Neural progenitor cell (in vitro differentiated cells): ENCODE data around the gene PIK3R6.

ENCODE experiments used
- EZH2 ChIP-seq: fragments of 200-600 bp; sonication (generic); IDR thresholded peaks from 2 replicates; pipeline ENCODE4 v1.6.1; 2017; ENCODE audit warnings: antibody characterized with exemption, mild to moderate bottlenecking, moderate library complexity
- EZH2phosphoT487 ChIP-seq: fragments of 200-600 bp; sonication (generic); IDR thresholded peaks from 2 replicates; pipeline ENCODE4 v1.6.1; 2017; ENCODE audit warnings: antibody characterized with exemption
- TF ChIP-seq, protein P1 (sequence below): fragments of 200-600 bp; sonication (generic); IDR thresholded peaks from 2 replicates; pipeline ENCODE4 v1.5.1; 2017; ENCODE audit warnings: antibody characterized with exemption, mild to moderate bottlenecking

DNA sequence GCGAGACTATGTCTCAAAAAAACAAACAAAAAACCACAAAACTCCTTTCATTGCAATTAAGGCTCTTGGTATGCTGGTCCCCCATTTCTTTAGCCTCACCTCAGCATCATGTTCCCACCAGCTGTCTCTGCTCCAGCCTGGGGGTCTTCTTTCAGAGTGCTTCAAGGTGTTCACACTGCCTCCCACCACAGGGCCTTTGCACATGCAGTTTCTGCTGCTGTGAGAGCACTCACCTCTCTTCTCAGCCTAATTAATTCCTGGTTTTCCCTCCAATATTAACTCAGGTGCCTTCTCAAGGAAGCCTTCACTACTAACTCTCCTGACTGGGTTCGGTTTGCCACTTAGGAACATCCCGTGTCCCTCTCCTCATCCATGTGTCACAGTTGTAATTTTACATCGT lies 15.9 kb upstream of the PIK3R6 start:
- TF ChIP-seq, protein P1, sequence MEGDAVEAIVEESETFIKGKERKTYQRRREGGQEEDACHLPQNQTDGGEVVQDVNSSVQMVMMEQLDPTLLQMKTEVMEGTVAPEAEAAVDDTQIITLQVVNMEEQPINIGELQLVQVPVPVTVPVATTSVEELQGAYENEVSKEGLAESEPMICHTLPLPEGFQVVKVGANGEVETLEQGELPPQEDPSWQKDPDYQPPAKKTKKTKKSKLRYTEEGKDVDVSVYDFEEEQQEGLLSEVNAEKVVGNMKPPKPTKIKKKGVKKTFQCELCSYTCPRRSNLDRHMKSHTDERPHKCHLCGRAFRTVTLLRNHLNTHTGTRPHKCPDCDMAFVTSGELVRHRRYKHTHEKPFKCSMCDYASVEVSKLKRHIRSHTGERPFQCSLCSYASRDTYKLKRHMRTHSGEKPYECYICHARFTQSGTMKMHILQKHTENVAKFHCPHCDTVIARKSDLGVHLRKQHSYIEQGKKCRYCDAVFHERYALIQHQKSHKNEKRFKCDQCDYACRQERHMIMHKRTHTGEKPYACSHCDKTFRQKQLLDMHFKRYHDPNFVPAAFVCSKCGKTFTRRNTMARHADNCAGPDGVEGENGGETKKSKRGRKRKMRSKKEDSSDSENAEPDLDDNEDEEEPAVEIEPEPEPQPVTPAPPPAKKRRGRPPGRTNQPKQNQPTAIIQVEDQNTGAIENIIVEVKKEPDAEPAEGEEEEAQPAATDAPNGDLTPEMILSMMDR = no peak
- no peak for TF ChIP-seq EZH2
- no peak for TF ChIP-seq EZH2phosphoT487
